ENCODE results near the gene SHOC2. TPM values are rescaled to one million over a fixed set of nuclear protein-coding genes. Genes with fewer than 3 reads are reported as not detected.

Gene SHOC2
- total and polyA plus RNA-seq, 11 donors = 17.9 to 58.4 (median 43.3) TPM

DNA sequence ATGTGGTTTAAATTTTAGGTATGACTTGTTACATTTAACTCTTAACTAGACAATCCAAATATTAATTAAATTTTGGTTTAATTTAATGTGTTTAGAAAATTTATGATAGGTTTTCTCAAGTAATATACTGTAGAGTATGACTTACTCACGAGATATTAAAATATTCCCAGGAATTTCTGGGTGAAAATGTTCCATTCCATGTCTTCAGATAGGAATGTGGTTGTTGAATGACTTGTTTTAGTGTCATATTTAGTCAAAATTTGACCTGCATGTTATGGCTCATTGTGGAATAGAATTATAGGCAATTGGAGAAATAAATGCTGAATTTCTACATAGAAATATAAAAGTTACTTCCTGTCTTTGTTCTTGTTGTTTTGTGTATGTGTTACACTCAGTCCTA, 46.7 kb downstream of the SHOC2 start:
- DNase-seq (no peak), ATAC-seq (no peak)
- Histone ChIP-seq H3K4me1 (peaks cover 0 to 52% (median 20%) of the 10 kb centered on the region in 12 donors), H3K9me3 (no peaks in the 10 kb centered on the region), H3K4me3 (no peak overlapping the region), H3K27ac (no peak overlapping the region), H3K27me3 (no peaks in the 10 kb centered on the region), H3K36me3 (peaks cover 0 to 7% (median 0%) of the 10 kb centered on the region in 9 donors)
- TF ChIP-seq, protein P1, sequence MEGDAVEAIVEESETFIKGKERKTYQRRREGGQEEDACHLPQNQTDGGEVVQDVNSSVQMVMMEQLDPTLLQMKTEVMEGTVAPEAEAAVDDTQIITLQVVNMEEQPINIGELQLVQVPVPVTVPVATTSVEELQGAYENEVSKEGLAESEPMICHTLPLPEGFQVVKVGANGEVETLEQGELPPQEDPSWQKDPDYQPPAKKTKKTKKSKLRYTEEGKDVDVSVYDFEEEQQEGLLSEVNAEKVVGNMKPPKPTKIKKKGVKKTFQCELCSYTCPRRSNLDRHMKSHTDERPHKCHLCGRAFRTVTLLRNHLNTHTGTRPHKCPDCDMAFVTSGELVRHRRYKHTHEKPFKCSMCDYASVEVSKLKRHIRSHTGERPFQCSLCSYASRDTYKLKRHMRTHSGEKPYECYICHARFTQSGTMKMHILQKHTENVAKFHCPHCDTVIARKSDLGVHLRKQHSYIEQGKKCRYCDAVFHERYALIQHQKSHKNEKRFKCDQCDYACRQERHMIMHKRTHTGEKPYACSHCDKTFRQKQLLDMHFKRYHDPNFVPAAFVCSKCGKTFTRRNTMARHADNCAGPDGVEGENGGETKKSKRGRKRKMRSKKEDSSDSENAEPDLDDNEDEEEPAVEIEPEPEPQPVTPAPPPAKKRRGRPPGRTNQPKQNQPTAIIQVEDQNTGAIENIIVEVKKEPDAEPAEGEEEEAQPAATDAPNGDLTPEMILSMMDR (IDR thresholded peaks at IDR 0.05) = no peak
- no peak for TF ChIP-seq POLR2A (IDR thresholded peaks at IDR 0.05)
- 85 to 97% (median 92%) methylated on average over 1 of the region's 1 CpG for WGBS, 4 donors
- intact Hi-C loops (cut with DNase I) = no loop called here

DNA sequence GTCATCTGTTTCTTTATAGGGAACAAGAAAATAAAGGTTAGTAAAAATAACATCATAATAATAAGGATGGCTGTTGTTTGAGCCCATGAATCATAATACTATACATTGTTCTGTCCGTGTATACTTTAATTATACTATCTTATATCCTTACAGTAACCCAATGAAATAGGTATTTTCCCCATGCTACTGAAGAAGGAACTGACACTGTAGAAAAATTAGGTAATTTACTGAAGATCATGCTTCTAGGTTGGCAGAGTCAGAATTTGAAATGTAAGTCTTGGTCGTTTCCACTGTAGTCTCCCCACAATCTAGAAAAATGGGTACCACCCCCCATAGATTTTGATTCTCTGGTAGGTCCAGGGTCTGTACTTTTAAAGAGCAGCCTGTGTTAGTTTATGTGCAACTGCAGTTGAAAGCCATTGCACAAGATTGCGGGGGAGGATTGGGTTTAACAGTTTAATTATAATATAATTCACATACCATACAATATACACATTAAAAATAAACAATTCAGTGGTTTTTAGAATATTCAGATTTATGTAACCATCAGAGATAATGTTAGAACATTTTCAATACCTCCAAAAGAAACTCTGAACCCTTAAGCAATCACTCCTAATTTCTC, 47.7 kb downstream of the SHOC2 start:
- WGBS, 4 donors = 83 to 86% (median 84%) methylated on average over 3 of the region's 3 CpGs
- Histone ChIP-seq H3K4me3 (no peak overlapping the region), H3K27ac (no peak overlapping the region), H3K27me3 (no peaks in the 10 kb centered on the region), H3K4me1 (peaks cover 0 to 46% (median 14%) of the 10 kb centered on the region in 12 donors), H3K36me3 (peaks cover 0 to 7% (median 0%) of the 10 kb centered on the region in 9 donors), H3K9me3 (no peaks in the 10 kb centered on the region)
- no peak for ATAC-seq
- intact Hi-C loops (cut with DNase I) = no loop called here
- TF ChIP-seq, protein P1 (IDR thresholded peaks at IDR 0.05) = no peak
- DNase-seq = no peak

DNA sequence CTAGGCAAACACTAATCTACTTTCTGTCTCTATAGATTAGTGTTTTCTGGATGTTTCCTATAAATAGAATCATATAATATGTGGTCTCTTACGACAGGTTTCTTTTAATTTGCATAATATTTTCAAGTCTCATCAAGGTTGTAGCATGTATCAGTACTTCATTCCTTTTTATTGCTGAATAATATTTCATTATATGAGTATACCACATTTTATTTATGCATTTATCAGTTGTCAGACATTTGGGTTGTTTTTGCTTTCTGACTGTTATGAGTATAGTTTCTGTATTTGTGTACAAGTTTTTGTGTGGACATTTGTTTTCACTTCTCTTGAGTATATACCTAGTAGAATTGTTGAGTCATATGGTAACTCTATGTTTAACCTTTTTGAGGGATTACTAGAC, 48.2 kb downstream of the SHOC2 start:
- peaks cover 0 to 41% (median 10%) of the 10 kb centered on the region in 12 donors for H3K4me1 ChIP-seq
- H3K9me3 ChIP-seq = no peaks in the 10 kb centered on the region
- H3K4me3 ChIP-seq = no peak overlapping the region
- no peak for TF ChIP-seq POLR2A (IDR thresholded peaks at IDR 0.05)
- TF ChIP-seq, protein P1 (IDR thresholded peaks at IDR 0.05) = no peak
- 0 to 1% (median 0%) methylated on average over 1 of the region's 1 CpG for WGBS, 4 donors
- H3K27ac ChIP-seq = no peak overlapping the region
- intact Hi-C loops (cut with DNase I) = no loop called here
- no peaks in the 10 kb centered on the region for H3K27me3 ChIP-seq
- H3K36me3 ChIP-seq = peaks cover 0 to 7% (median 0%) of the 10 kb centered on the region in 9 donors
- no peak for DNase-seq
- ATAC-seq = no peak

DNA sequence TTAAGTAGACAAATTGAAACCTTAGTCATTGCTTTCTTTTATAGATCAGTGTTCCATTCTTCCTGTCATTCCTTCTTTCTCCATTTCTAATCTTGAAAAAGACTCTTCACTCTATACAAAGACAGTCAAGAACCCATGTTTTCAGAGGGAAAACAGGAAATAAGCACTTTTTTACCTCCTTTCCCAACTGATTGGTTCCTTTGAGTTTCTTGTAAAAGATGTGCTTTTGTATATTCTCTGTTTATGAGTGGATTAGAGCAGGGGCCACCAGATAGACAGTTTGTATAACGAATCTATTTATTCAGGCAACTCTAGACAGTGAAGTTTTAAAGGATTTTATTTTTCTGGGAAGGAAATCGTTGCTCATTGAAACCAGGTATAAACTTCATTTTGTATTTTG, 49.8 kb downstream of the SHOC2 start:
- intact Hi-C loops (cut with DNase I) = no loop called here
- DNase-seq (no peak), ATAC-seq (no peak)
- Histone ChIP-seq H3K9me3 (peaks cover 0 to 5% (median 0%) of the 10 kb centered on the region in 12 donors), H3K27me3 (no peaks in the 10 kb centered on the region), H3K27ac (no peak overlapping the region), H3K4me3 (no peak overlapping the region), H3K36me3 (peaks cover 0 to 7% (median 0%) of the 10 kb centered on the region in 9 donors), H3K4me1 (peaks cover 0 to 37% (median 6%) of the 10 kb centered on the region in 12 donors)
- TF ChIP-seq, protein P1 (IDR thresholded peaks at IDR 0.05) = no peak
- no peak for TF ChIP-seq POLR2A (IDR thresholded peaks at IDR 0.05)
- 89 to 95% (median 94%) methylated on average over 2 of the region's 2 CpGs for WGBS, 4 donors
